ENCODE data around the gene B4GALT2. TPM values are rescaled to one million over a fixed set of nuclear protein-coding genes. Genes with fewer than 3 reads are reported as not detected.

B4GALT2 gene
- total and polyA plus RNA-seq, 9 of the 15 experiments (the other 6 are each of a cell fraction or from before 2014, with no cell fraction given) = 1.3 to 86.8 (median 43.8) TPM

DNA sequence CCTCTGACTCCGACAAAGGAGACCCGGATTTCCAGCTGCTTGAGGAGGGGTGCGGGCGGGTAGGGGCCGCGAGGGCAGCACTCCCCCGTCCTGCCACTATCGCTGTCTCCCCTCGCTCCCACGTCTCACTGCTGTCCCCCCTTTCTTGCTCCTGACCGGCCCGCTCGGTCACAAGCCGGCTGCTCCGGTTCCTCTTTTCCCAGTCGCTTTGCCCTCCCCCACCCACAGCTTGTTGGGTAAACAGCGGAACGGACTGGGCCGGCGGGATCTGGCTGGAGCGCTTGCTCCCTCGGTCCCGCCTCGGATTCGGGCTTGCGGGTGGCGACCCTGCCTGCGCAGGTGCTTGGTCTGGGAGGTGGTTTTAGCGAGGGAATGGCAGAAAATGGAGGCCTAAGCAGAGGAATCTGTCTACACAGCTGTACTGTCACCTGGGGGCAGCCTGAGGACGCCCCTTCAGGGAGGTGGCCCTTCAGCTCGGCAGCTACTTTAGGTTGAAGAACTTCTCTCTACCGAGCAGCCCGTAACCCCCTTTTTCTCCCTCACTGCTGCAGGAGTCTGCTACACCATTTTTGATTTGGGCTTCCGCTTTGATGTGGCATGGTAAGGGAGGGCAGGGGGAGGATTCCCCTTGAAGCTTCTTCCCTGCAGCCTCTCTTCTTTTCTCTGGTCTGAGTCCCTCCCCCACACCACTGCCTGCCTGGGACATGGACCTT, 3.6 kb upstream of the B4GALT2 start (continued):
- TF ChIP-seq MGA (IDR thresholded peaks at IDR 0.05) (no peak), ZNF436 (CRISPR knock-in tag; IDR thresholded peaks at IDR 0.05) (no peak), SRSF9 (IDR thresholded peaks at IDR 0.05; ENCODE audit: borderline replicate concordance, low read depth, low read length) (no peak), TBP (optimal IDR thresholded peaks at IDR 0.05; ENCODE audit: low read depth, low read length) (peak; percentile 2), RBM34 (IDR thresholded peaks at IDR 0.05; ENCODE audit: borderline replicate concordance, insufficient read depth, low read length) (no peak), GTF2F1 (IDR thresholded peaks at IDR 0.05; ENCODE audit: low read depth, low read length) (no peak), ZNF197 (CRISPR knock-in tag; IDR thresholded peaks at IDR 0.05; ENCODE audit: low read depth) (no peak), TGIF2 (CRISPR knock-in tag; IDR thresholded peaks at IDR 0.05) (no peak), RBM14 (IDR thresholded peaks at IDR 0.05; ENCODE audit: borderline replicate concordance, insufficient read depth, low read depth, low read length) (0 out of 2 replicates have a peak, but pooled peaks have one; percentile 70), NCOA4 (IDR thresholded peaks at IDR 0.05; ENCODE audit: partially characterized antibody) (no peak), GABPB2 (CRISPR knock-in tag; conservative IDR thresholded peaks at IDR 0.05) (no peak)
- TF ChIP-seq, protein P1, sequence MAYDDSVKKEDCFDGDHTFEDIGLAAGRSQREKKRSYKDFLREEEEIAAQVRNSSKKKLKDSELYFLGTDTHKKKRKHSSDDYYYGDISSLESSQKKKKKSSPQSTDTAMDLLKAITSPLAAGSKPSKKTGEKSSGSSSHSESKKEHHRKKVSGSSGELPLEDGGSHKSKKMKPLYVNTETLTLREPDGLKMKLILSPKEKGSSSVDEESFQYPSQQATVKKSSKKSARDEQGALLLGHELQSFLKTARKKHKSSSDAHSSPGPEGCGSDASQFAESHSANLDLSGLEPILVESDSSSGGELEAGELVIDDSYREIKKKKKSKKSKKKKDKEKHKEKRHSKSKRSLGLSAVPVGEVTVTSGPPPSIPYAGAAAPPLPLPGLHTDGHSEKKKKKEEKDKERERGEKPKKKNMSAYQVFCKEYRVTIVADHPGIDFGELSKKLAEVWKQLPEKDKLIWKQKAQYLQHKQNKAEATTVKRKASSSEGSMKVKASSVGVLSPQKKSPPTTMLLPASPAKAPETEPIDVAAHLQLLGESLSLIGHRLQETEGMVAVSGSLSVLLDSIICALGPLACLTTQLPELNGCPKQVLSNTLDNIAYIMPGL (CRISPR knock-in tag; IDR thresholded peaks at IDR 0.05) = 0 out of 2 replicates have a peak, but pooled peaks have one; percentile 32

Measured in K562 (cell line).